Adipocyte (in vitro differentiated cells): ENCODE measurements around the gene WDR45.
A peak's percentile ranks its signal among the peaks of the same experiment; 100 is the strongest.

ENCODE experiments used
- DNase-seq: peaks from one replicate; pipeline ENCODE4 v3.0.0-alpha.2; 2015; ENCODE audit warnings: low read depth
- H3K27me3 ChIP-seq: replicated peaks from 2 replicates; pipeline ENCODE4 v1.7.0; 2013; ENCODE audit warnings: mild to moderate bottlenecking, low read length, moderate library complexity; ENCODE audit not compliant: control insufficient read depth, insufficient read depth
- H3K36me3 ChIP-seq: 2 replicates; pipeline ENCODE4 v1.7.0; 2013; ENCODE audit warnings: low read length, mild to moderate bottlenecking, moderate library complexity; ENCODE audit not compliant: control insufficient read depth, insufficient read depth, severe bottlenecking
- H3K4me1 ChIP-seq: 2 replicates; pipeline ENCODE4 v1.7.0; 2013; ENCODE audit warnings: mild to moderate bottlenecking, low read length, moderate library complexity; ENCODE audit not compliant: control insufficient read depth, insufficient read depth
- H3K4me3 ChIP-seq: 2 replicates; pipeline ENCODE4 v1.7.0; 2013; ENCODE audit warnings: mild to moderate bottlenecking, low read length, moderate library complexity
- H3K9ac ChIP-seq: 2 replicates; pipeline ENCODE4 v1.7.0; 2013; ENCODE audit warnings: mild to moderate bottlenecking, low read length, moderate library complexity
- H3K9me3 ChIP-seq: 2 replicates; pipeline ENCODE4 v1.7.0; 2013; ENCODE audit warnings: mild to moderate bottlenecking, low read length, moderate library complexity; ENCODE audit not compliant: control insufficient read depth

Gene WDR45

DNA sequence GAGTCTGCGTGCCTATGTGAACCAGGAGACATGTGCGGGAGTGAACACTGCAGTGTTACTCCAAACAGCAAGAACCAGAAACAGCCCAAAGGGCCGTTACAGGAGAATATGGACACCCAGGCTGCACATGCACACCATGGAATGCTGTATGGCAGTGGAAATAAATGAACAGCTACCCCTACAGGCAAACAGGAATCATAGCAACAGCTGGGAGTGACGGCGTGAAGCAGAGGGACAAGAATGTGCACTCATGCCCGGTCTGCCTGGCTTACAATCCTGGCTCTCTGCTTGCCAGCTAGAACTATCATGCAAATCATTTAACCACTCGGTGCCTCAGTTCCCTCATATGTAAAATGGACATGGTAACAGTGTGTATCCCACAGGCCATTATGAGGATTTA, 27.2 kb upstream of the WDR45 start:
- Histone ChIP-seq H3K9me3 (no peaks in the 10 kb centered on the region), H3K4me3 (no peak overlapping the region), H3K36me3 (peaks cover 10% of the 10 kb centered on the region), H3K9ac (no peak overlapping the region), H3K27me3 (no peaks in the 10 kb centered on the region), H3K4me1 (peaks cover 3% of the 10 kb centered on the region)
- peak; percentile 41 for DNase-seq

DNA sequence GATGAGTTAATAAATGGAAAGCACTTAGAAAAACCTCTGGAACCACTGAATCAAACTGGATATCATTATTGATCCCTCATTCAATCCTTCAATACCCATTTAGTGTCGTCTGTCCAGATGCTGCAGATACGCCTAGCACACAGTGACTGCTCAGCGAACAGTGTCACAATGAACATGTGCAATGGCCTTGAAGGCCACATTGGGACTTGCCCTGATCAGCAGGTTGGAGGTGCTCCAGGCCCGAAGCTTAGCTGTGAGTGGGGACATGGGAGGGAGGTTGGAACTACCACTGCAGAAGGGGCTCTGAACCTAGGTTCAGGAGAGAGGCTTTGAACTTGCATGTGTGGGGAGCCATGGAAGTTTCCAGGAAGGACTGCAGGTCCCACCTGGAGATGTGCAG, 26.6 kb upstream of the WDR45 start:
- H3K27me3 ChIP-seq = no peaks in the 10 kb centered on the region
- H3K36me3 ChIP-seq = peaks cover 10% of the 10 kb centered on the region
- no peak overlapping the region for H3K9ac ChIP-seq
- DNase-seq = no peak
- no peaks in the 10 kb centered on the region for H3K9me3 ChIP-seq
- H3K4me1 ChIP-seq = peaks cover 3% of the 10 kb centered on the region
- H3K4me3 ChIP-seq = no peak overlapping the region

DNA sequence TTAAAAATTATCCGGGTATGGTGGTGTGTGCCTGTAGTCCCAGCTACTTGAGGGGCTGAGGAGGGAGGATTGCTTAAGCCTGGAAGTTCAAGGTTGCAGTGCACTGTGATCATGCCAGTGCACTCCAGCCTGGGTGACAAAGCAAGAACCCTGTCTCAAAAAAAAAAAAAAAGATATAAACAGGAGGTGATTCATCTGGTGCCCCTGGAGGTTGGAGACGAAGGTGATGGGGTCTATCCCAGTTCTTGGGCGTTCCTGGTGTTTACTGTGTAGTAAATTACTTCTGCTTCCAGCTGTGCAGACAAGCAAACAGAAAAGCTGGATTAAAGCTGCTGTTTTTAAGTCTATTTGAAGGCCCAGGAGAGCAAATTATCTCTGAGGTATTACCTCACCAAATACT, 23.9 kb upstream of the WDR45 start:
- DNase-seq = no peak
- Histone ChIP-seq H3K4me1 (peaks cover 3% of the 10 kb centered on the region), H3K4me3 (no peak overlapping the region), H3K9me3 (no peaks in the 10 kb centered on the region), H3K27me3 (no peaks in the 10 kb centered on the region), H3K36me3 (no peaks in the 10 kb centered on the region), H3K9ac (no peak overlapping the region)

DNA sequence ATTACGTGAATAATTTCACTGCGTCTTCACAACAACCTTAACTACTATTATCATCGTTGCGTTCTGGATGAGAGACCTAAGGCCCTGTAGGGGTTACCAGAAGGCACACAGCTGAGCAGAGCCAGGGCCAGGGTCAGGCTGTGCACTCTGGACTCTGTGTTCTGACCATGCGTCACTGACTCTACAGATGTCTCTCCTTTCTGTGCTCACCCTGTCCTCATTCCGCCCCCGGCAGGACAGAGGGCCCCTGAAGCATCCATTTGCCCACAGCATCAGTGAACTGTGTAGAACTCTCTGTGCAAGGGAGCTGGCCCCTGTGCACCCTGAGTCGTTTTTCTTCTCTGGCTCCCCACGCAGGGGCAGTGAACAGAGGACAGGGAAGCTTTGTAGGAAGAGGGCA, 22.5 kb upstream of the WDR45 start:
- Histone ChIP-seq H3K4me1 (peaks cover 3% of the 10 kb centered on the region), H3K9me3 (no peaks in the 10 kb centered on the region), H3K36me3 (no peaks in the 10 kb centered on the region), H3K27me3 (no peaks in the 10 kb centered on the region), H3K4me3 (no peak overlapping the region), H3K9ac (no peak overlapping the region)
- DNase-seq = no peak

DNA sequence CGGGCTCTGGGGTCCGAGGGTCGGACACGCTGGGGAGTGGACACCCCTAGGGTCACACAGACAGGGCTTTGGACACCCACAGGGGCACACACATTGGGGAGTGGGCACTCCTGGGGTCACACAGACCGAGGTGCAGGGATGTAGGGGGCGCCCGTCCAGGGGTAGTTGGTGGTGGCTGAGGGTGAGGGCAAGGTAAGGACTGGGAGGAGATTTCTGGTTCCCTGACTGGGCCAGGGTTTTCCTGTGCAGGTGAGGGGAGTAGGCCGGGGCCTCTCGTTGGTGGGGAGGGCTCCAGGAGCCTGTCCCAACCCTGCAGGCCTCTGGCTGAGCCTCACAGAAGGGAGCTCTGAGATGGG, 21.9 kb upstream of the WDR45 start:
- no peaks in the 10 kb centered on the region for H3K27me3 ChIP-seq
- DNase-seq = no peak

DNA sequence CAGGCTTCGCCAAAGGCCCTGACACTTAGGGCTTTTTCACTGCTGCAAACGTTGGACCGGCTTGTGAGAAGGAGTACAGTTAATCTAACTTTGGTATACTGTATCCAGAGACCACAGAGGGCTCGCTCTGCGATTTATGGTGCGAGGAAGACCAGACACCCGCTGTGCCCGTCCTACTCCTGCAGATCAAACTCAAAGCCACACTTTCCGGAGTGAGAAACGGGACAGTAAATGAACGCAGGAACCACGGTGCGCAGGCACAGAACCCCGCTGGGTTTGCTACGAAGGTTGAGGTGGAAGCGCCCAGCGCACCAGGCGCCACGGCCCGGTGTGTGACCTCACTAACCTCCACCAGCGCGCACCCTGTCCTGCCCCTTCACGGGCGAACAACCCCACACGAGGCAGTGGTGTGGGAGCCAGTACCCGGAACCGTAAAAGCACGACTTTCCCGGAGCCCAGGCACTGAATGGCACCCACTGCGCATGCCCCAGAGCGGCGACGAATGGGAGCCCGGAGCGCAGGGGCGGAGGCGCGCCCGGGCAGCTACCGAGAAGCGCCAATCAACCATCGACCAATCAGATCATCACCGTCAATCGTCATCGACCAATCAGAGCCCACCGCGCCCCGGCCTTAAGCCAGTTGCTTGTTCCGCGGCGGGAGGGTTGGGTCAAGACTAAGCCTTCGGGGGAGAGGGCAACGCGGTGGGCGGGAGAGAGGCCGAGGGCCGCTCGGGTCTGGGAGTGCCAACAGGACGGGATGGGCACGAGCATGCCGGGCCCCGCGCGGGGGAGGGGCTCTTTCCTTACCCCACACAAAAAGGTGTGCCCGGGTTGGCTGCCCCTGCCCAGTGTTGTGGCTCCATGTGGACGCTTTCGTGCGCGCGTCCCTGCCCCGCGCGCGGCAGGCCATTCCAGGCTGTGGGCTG, 21.3 kb upstream of the WDR45 start:
- Histone ChIP-seq H3K9me3 (no peaks in the 10 kb centered on the region), H3K27me3 (no peaks in the 10 kb centered on the region), H3K9ac (peak overlapping the region; percentile 84), H3K36me3 (no peaks in the 10 kb centered on the region), H3K4me3 (peak overlapping the region; percentile 79), H3K4me1 (peaks cover 3% of the 10 kb centered on the region)
- peak; percentile 94 for DNase-seq

More for the DNA sequence above, 21.9 kb upstream of the WDR45 start:
- no peaks in the 10 kb centered on the region for H3K9me3 ChIP-seq
- peaks cover 3% of the 10 kb centered on the region for H3K4me1 ChIP-seq
- H3K9ac ChIP-seq = peak overlapping the region; percentile 75
- H3K4me3 ChIP-seq = peak overlapping the region; percentile 79
- no peaks in the 10 kb centered on the region for H3K36me3 ChIP-seq

DNA sequence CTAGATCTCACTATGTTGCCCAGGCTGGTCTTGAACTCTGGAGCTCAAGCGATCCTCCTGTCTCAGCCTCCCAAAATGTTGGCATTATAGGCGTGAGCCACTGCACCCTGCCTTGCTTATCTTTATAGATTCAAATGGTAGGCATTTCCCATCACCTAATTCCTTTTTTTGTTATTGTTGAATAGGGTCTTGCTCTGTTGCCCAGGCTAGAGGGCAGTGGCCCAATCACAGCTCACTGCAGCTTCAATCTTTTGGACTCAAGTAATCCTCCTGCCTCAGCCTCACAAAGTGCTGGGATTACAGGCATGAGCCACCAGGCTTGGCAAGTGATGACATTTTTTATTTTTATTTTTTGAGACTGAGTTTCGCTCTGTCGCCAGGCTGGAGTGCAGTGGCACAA, 16.7 kb upstream of the WDR45 start:
- Histone ChIP-seq H3K4me3 (no peak overlapping the region), H3K9me3 (no peaks in the 10 kb centered on the region), H3K27me3 (no peaks in the 10 kb centered on the region), H3K36me3 (no peaks in the 10 kb centered on the region), H3K9ac (no peak overlapping the region), H3K4me1 (no peaks in the 10 kb centered on the region)
- no peak for DNase-seq

DNA sequence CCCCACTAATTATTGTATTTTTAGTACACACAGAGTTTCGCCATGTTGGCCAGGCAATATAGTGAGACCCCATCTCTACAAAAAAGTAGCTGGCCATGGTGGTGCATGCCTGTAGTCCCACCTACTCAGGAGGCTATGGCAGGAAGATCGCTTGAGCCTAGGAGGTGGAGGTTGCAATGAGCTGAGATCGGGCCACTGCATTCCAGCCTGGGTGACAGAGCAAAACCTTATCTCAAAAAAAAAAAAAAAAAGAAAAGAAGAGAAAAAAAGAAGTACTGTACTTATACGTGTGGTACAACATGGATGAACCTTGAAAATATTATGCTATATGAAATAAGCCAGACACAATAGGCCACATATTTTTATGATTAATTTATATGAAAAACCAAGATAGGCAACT, 9.9 kb upstream of the WDR45 start:
- H3K9me3 ChIP-seq = no peaks in the 10 kb centered on the region
- no peak for DNase-seq
- H3K27me3 ChIP-seq = no peaks in the 10 kb centered on the region
- no peak overlapping the region for H3K4me3 ChIP-seq
- H3K36me3 ChIP-seq = no peaks in the 10 kb centered on the region
- H3K9ac ChIP-seq = no peak overlapping the region
- H3K4me1 ChIP-seq = no peaks in the 10 kb centered on the region

DNA sequence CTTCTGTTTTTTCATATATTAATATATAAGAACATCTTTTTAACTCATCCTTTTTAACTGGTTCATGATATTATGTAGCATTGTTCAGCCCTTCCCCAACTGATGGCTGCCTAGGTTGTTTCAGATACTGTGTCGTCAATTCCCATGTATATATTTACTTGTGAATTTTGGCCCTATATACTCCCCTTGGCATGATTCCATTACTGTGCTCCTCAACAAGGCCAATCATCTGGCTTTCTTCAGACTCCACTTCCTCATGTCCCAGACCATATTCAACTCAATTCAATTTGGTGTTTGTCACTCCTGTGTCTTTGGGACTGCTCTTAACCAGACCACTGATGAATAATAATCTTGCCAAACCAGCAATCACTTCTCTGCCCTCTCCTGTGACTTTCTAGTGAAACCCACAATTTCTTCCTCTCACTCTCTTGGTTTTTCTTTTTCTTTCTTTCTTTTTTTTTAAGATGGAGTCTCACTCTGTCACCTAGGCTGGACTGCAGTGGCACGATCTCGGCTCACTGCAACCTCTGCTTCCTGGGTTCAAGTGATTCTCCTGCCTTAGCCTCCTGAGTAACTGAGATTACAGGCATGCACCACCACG, 2.7 kb upstream of the WDR45 start:
- DNase-seq = no peak
- H3K9me3 ChIP-seq = no peaks in the 10 kb centered on the region

DNA sequence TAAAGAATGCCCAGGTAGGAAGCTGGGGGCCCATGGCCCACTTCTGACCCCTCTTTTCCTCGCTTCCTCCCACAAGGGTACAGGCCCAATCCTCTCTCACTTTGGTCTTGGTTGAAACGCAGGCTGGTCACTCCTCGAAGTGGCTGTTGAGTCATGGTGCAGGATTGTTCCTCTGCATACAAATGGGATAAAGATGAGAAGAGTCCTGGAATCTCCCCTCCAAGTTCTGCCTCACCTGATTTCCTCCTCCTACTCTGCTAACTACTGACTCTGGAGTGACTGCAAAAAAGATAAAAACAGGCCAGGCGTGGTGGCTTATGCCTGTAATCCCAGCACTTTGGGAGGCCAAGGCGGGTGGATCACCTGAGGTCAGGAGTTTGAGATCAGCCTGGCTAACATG, 1.7 kb downstream of the WDR45 start:
- no peak overlapping the region for H3K9ac ChIP-seq
- H3K4me3 ChIP-seq = no peak overlapping the region
- no peaks in the 10 kb centered on the region for H3K9me3 ChIP-seq
- peaks cover 10% of the 10 kb centered on the region for H3K36me3 ChIP-seq
- DNase-seq = no peak
- no peaks in the 10 kb centered on the region for H3K27me3 ChIP-seq
- H3K4me1 ChIP-seq = peaks cover 12% of the 10 kb centered on the region

More for the DNA sequence above, 2.7 kb upstream of the WDR45 start:
- no peaks in the 10 kb centered on the region for H3K27me3 ChIP-seq
- H3K4me1 ChIP-seq = peaks cover 7% of the 10 kb centered on the region
- peaks cover 4% of the 10 kb centered on the region for H3K36me3 ChIP-seq
- no peak overlapping the region for H3K4me3 ChIP-seq
- H3K9ac ChIP-seq = no peak overlapping the region

DNA sequence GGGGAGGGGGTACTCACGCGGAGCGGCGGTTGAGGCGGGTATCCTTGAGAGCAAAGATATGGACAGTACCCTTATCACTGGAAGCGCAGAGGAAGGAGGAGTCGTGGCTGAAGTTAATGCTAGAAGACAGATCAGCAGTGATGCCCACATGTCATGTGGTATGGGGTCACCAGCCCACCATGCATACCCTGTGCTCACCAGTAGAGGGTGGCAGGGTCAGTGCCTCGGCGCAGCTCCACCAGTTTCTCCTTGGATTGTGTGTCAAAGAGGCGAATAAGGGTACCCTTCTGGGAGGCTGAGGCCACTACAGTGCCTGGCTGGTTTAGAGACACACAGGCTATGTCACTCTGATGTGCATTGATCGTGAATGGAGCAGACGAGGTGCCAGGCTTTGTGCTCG, 4.3 kb downstream of the WDR45 start:
- no peaks in the 10 kb centered on the region for H3K9me3 ChIP-seq
- H3K36me3 ChIP-seq = peaks cover 10% of the 10 kb centered on the region
- no peak overlapping the region for H3K4me3 ChIP-seq
- peaks cover 18% of the 10 kb centered on the region for H3K4me1 ChIP-seq
- no peak overlapping the region for H3K9ac ChIP-seq
- no peak for DNase-seq
- H3K27me3 ChIP-seq = no peaks in the 10 kb centered on the region
